ENCODE data around the gene MCF2L2.

MCF2L2 gene

DNA sequence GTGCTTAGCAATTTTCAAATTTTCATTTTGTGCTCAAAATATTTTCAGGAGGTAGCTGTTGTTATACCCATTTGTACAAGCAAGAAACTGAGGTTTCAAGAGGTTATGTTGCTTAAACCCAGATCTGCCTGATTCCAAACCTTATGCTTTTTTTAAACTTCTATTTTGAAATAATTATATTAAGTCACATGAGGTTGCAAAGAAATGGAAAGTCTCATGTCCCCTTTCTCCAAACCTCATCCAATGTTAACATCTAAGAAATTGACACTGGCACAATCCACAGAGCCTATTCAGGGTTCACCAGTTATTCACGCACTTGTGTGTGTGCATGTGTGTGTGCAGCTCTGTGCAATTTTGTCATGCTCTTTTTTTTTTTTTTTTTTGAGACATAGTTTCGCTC, 140.3 kb downstream of the MCF2L2 start:
- no peak for DNase-seq

DNA sequence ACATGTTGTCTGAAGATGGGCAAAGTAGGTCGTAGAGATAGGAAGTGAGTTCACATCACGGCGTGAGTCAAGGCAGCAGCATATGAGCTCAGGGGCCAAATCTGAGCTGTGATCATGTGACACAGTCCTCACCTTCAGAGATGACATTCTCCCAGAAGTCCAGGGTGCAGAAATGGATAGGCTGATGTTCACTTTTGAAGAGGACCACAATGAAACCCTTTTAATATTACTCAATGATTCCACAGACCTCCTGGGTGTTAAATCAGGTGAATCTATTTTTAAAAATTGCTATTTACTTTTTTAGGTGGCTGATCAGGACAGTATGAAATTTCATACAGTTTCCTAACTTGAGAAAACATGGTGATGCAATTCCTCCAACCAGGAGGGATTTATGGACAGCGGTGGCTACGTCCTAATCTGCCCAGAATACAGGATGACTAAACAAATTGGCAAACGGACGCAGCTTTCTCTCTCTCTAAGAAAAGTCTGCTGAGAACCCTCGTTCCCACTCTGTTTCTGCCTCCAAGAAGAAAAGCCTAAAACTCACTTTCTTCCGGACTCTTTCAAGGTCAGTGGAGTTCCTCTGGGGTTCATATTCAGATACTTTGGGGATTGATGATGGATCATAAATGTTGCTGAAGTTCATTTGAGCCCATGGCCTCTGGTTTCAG, 141.0 kb downstream of the MCF2L2 start:
- DNase-seq = peak in 1 of 2 donors; percentile 27

DNA sequence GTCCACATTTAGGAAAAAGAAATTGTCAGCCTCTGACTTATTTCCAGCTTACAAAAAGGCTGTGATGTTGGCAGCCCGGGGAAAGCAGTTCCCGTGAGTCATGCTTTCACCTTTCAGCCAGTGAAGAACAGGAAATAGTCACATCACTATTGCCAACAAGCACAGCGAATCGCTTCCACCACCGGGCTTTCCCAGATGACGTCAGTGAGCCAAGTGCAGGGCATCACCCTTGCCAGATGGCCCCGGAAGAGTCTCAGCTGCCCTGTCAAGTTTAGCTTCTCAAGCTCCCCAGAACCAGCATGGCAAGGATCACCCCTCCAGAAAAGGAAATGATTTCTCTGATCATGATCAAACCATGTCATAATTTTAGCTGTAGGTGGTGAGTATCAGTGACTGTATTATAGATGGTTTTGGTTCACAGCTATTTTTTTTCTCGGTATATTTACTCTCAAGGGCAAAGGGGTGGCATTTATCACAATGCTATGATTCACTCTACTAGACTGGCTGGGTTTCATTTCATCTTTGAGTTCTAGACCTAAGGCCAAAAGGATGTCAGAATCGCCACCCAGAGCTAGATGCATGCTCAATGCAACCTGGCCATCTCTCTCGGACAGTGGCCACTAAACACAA, 142.5 kb downstream of the MCF2L2 start:
- DNase-seq = peak; percentile 95 to 96

DNA sequence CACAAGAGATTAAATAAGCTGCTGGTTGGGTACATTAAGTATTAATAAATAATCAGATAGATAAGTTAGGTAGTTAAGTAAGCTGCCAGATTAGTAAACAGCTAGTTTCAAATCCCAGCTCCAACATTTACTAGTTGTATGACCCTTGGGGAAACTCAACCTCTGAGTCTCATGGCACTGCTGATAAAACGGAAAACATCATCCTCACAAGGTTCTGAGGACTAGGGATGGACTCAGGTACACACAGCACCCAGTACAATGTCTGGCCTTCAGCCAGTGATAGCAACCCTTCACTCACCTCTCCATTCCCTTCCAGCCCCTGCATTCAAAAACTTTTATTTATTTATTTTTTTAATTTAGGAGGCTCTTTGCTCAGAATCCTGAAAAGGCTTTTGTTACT, 143.1 kb downstream of the MCF2L2 start:
- no peak for DNase-seq

DNA sequence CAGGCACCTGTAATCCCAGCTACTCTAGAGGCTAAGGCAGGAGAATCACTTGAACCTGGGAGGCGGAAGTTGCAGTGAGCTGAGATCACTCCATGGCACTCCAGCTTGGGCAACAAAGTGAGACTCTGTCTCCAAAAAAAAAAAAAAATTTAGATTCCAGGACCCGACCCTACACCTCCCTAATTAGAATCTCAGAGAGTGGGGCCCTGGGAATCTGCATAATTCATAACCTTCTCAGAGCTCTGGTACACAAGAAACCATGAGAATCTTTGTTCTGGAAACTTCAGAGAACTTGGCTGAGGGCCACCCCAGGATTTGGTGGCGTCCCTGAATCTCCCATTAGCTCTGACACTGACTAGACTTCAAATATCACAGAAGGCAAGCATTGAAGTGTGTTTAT, 143.8 kb downstream of the MCF2L2 start:
- no peak for DNase-seq

DNA sequence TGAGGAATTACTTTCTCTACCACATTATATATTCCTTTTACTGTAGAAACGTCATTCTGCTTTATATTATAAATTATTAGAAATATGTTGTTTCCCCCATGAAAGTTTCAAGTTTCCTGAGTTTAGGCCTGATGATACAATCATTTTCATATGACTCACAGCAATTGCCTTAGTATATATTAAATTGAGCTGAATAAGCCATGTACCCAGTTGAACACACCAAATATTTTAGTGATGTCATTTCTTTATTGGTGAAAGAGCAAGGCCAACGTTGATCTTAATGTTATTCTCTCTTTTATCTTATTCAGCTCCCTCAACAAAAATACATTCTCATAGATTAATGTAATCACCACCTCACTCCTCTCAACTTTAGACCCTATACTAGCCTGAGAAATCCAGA, 144.5 kb downstream of the MCF2L2 start:
- DNase-seq = no peak

DNA sequence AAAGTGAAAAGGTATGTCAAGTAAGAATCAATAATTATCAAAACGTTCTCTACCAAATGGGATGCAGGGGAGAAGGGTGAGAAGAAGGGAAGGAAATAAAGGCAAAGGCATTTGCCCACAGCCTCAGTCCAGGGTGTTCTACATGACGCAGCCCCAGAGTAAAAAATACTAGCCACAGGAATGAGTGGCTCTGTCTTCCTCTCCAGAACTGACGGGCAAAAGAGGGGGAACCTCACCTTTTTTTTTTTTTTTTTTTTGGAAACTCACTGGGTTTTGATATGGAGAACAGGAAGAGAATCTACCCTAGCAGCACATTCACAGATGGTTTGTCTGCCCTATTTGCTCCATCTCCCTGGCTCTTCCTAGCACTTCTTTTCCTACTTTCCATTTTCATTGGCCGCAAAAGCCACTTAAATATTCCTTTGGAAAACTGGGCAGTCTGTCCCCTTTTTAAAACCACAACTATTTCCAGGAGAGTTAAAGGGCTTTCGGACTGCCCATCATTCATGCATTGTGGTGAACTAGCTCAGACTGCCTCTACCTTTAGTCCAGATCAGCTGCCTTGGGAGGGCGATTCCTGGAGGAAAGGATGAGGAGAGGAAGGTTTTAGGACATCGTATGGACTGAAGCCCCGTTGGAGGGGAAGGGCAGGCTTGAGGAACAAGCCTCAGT, 147.2 kb downstream of the MCF2L2 start:
- no peak for DNase-seq

DNA sequence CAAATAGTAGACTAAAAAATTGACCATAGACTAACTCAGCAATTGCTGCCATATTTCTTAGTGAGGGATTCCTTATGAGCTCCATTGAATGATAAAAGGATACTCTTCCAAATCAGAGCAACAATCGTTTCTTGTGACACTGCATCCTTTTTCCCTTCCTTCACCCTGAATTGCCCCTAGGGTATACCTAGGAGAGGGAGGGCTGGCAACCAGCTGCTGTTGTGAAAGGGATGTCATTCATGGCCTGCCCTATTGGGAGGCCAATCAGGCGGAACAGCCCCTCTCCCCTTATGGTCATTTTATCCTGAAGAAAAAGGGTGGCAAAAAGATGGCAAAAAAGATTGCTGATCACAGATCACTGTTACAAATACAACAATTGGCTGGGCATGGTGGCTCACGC, 149.0 kb downstream of the MCF2L2 start:
- no peak for DNase-seq

DNA sequence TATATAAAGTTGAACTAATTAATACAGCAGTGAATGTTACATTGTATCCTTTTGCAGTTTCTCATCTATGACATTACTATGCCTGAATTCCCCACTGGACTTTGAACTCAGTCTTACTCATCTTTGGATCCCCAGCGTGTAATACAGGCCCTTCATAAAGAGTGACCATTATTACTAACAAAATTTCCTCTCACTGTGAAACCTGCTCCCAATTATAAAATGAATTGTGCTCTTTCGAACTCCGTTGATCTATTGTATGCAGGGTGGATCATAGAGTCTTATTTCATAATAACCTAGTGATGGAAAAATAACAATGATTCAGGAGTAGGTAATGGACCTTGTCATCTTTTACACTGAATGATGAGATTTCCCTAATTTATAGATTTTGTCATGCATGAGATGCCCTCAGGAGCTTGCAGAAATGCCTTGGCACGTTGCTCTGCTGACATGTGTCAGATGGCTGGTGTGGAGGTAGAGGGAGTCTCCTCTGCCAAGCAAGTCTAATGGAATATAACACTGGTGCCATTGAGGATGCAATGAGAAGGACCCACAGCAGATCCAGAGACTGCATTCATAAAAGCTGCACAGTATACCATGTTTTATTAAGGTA, 149.8 kb downstream of the MCF2L2 start:
- DNase-seq = no peak

DNA sequence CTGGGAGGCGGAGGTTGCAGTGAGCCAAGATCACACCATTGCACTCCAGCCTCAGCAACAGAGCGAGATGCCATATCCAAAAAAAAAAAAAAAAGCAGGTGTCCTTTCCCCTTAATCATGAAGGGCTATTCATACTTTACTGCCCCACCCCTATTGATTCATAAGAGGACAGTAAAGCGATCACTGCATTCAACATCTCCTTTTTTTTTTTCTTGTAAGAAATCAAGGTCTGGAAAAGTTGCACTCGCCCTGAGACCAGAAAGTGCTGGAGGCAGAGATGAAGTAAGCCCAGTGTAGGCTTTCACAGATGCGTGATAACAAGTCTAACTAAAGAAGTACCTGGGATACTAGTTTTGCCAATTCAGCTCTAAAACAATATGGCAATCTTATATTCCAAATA, 151.2 kb downstream of the MCF2L2 start:
- DNase-seq = no peak

DNA sequence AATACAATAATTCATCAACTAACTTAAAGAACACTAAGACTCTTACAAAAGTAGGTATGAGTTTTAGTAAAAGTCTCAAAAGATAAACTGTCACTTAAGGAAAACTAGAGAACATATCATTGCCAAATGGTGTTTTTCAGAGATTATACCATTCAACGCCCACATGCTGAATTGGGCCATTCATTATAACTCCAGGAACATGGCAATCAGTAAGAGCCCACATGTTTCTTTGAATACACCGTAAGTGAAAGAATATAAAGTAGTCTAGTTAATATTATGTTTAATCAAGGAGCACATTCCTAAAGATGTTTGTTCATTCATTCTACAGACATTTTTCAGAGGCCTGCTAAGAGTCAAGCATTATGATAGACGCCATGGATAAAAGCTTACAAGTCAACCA, 152.5 kb downstream of the MCF2L2 start:
- no peak for DNase-seq

DNA sequence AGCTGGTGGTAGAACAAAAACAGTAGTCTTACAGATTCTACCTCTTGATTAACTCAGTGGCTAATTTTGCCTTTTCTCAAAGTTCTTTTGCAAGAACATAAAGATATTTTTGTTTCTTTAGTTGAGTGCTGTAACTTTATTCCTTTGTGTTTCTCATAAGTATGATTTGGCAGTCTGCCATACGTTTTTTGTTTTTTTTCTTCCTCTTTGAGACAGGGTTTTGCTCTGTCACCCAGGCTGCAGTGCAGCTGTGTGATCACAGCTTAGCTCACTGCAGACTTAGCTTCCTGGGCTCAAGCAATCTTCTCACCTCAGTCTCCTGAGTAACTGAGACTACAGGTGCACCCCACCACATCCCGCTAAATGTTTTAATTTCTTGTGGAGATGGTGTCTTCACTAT, 153.0 kb downstream of the MCF2L2 start:
- no peak for DNase-seq

DNA sequence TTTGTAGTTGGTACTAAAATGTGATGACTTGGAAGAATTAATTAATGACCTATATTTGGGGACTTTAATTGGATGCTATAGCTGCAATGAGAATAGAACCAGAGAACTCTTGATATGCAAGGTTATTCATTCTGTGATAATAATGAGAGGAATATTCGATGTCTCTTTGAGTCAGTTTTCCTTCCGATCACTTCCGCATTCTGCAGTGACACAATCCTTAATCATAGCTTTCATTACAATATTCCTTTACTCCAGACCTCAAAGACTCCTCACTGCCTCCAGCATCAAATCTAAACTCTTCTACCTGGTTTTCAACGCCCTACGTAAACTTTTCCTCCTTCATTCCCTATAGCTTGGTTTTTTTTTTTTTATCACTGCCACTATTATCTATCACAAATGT, 153.8 kb downstream of the MCF2L2 start:
- no peak for DNase-seq

DNA sequence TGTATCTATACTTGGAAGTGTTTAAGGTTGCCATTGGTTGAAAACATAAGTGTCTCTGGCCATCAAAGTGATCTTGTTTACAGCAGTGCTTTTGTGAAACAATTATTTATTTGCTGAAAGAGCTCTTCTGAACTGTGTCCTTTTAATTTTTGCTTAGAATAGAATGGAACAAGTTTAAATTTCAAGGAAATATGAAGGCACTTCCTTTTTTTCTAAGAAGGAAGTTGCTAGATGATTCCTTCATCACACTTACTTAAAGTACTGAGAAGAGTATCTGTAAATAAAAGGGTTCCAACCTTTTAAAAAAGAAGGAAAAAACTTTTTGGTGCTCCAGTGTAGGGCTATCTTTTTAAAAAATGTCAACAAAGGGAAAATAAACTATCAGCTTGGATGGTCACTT, 155.6 kb downstream of the MCF2L2 start:
- DNase-seq = no peak

DNA sequence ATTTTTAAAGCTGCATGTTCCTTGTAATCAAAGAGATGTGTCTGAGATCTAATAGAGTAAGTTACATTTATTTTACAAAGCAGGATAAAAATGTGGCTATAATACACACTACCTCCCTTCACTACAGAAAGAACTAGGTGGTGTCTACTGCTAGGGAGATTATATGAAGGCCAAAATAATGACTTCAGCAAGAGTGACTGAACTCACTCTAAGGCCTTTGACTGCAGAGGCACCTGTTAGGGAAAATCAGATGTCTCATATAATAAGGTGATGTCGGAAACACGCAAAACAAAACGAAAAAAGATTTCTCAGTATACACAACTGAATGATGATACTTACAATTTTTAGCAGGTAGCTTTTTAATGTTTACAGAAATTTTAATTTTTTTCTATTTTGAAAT, 156.3 kb downstream of the MCF2L2 start:
- DNase-seq = no peak

DNA sequence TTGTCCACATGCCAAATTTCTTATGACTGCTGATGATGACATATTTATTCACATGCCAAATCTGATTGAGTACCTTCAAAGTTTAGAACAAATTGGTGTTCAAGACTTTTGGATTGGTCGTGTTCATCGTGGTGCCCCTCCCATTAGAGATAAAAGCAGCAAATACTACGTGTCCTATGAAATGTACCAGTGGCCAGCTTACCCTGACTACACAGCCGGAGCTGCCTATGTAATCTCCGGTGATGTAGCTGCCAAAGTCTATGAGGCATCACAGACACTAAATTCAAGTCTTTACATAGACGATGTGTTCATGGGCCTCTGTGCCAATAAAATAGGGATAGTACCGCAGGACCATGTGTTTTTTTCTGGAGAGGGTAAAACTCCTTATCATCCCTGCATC, 158.1 kb downstream of the MCF2L2 start:
- DNase-seq = no peak

DNA sequence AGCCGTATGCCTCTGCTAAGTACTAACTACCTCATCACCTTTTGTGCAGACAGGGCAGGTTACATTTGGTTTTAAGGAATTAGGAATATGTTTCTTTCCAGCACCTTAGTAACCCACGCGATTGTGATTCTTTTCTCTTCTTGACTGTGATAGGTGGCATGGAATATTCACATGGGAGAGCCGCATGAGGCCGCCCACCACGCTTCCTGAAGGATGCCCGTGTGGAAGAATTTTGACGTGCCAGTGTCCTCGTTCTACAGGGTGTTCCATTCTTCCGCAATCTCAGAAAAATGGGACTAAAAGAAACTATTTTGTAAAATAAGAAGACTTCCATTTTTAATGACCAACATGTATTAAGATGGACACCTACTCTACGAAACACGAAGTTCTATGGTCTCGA, 159.1 kb downstream of the MCF2L2 start:
- DNase-seq = no peak

DNA sequence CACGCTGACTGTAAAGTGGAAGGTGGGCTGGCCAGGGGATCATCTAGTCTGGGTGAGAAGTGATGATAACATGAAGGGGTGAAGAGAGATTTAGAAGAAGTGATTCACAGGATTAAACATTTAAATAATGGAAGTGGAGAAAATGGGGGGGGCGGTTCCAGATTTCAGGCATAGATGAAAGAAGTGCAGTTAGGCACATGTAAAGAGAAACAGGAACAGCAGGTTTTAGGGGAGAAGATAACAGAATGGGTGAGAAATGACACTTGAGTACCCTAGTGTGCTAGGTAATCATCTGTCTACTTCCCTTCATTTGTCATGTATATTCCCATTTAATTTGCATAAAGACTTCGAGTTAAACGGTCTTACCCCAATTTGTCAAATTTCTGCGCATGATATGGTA, 160.1 kb downstream of the MCF2L2 start:
- no peak for DNase-seq

DNA sequence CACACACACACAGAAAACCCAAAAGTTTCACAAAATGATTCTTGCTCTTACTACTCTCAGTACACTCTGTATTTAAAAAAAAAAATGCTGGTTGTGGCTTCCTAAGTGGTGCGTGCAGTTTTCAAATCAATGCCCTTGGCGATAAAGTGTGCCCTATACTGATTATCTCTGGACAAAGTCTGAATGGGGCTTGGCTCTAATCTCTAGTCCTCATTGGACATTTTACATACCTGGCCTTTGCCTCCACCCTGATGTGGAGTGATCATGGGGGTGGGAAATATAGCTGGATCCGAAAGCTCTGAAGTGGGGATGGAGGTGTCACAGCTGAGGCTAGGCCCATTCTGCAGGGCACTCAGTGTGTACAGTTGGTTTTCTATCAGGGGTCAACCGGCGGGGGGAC, 161.3 kb downstream of the MCF2L2 start:
- DNase-seq = no peak

DNA sequence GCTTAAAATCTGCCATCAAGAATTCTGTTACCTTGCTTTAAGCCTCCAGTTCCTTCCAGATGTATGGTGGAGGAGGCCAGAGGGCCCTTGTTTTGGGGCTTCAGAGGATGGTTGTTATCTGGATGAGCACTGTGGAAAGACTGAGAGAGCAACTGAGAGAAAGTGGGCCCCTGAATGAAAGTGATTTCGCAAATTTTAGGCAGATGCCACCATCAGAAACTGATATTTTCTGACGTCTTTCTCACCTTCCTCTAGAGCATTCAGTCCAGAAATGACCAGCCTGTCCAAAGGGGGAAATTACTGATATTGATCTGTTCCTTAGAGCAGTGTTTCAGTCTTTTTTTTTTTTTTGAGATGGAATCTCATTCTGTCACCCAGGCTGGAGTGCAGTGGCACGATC, 162.0 kb downstream of the MCF2L2 start:
- DNase-seq = no peak

DNA sequence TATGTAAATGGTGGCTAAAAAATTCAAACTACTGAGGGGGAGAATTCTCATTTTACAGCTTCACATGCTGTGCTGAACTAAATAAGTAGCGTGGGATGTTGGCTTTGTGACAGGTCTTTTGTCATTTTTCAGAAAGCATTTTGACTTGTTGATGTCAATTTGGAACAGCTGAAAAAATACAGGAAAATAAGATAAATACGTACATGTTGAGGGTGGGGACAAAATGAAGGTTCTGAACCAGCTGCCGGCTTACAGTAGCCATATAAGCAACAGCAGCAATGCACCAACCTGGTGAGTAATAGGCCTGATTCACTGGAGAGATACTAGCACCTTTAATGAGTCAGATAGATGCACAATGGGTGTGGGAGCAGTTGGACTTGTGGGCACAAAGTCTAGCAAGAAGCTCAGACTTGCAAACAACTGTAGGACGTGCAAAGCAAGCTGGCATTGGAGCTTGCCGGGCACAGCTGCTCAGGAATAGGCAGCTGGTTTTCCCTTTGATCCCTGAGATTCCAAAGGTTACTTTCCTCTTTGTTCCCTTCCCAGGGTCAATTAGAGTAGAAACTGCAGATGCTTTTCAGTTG, 162.5 kb downstream of the MCF2L2 start:
- no peak for DNase-seq

DNA sequence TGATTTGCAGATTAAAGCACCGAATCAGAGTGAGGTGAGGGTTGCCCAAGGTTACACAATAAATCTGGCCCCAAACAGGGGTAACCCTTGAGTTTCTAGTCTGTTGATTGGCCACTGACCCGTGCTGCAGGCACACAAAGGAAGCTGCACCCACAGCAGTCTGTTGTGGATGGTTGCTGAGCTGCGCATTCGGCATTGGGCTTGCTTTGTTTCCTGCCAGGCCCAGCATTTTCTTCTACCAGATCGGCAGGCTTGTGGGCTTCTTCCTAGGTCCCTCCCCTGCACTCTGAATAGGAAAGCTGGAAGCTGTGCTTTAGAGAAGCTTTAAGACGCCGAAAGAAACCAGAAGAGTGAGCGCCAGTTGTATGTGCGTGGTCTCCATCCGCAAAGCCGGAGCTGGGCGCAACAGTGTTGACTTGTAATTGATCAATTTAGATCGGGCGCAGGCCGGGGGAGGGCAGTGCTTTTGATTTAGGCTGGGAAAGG, 163.2 kb downstream of the MCF2L2 start:
- DNase-seq = peak in 1 of 2 donors; percentile 35

DNA sequence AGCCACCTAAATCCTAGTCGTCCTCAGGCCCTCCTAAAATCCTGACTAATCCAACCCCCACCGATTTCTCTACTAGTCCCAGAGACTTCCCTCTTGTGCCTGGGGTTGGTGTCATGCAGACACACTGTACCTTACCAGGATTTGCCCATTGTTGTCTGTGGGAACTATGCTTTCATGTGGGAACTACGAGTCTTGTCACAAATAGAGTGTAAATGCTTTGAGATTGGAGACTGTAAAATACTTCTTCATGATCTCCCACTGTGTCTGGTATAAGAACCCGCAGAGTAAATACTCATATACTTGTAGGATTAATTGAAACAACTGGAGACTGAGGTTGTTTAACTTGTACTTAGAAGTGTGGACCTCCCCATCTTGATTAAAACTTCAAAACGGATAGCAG, 164.2 kb downstream of the MCF2L2 start:
- DNase-seq = no peak
